Activated CD4-positive, alpha-beta memory T cell treated with anti-CD3 and anti-CD28 coated beads, Interleukin-2, amount 10 ng/mL, durations not matched to agents 7 days and 5 days (primary cell): ENCODE results near the gene FCMR. TPM values are rescaled to one million over a fixed set of nuclear protein-coding genes. Genes with fewer than 3 reads are reported as not detected.

Experiments used
- CTCF ChIA-PET: fragments of 350-600 bp; sonication (Branson Sonifier 250); formaldehyde crosslinking; loops from one replicate; lab custom pipeline; 2021; ENCODE audit warnings: antibody characterized with exemption, inconsistent platforms; lab: Charles Lee
- POLR2A ChIA-PET: fragments of 350-600 bp; sonication (Branson Sonifier 250); formaldehyde crosslinking; loops from one replicate; lab custom pipeline; 2021; ENCODE audit warnings: antibody characterized with exemption; lab: Charles Lee
- DNase-seq: peaks from one replicate; pipeline ENCODE4 v3.0.0-alpha.2; 2020
- H3K27ac Mint-ChIP-seq: one replicate; pipeline ENCODE4 v1.8.0; 2021; ENCODE audit warnings: mild to moderate bottlenecking, mixed read lengths
- H3K27me3 Mint-ChIP-seq: one replicate; pipeline ENCODE4 v1.8.0; 2021; ENCODE audit warnings: mixed read lengths
- H3K36me3 Mint-ChIP-seq: one replicate; pipeline ENCODE4 v1.8.0; 2021; ENCODE audit warnings: low read depth, mixed read lengths
- H3K4me1 Mint-ChIP-seq: one replicate; pipeline ENCODE4 v1.8.0; 2021; ENCODE audit warnings: mixed read lengths
- H3K4me3 Mint-ChIP-seq: one replicate; pipeline ENCODE4 v1.8.0; 2021; ENCODE audit warnings: mild to moderate bottlenecking, mixed read lengths
- H3K9me3 Mint-ChIP-seq: one replicate; pipeline ENCODE4 v1.8.0; 2021; ENCODE audit warnings: mixed read lengths
- total RNA-seq, 2 experiments: library from RNA; stranded (reverse); gene quantifications; one replicate each; pipeline ENCODE4 v1.2.3, GENCODE V29; 2021

FCMR gene
- total RNA-seq, 2 experiments from 2014 or later, result 117 to 121 TPM

DNA sequence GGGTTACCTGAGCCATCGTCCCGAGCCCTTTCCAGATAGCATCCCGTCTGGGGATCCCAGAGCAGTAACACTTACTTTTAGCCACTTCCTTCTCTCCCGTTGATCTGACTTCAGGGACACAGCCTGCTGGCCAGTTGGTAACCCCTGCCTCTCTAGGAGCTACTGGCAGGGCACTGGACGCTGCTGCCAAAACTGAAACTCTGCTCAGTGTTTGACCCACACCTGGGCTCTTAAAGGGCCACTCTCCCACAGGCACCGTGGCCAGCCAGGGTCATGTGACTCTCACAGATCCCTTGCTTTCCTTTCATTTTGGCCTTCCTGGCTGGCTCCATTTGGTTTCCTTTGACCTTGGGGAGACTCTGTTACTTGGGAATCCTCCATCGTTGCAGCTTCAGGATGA lies 24.5 kb upstream of the FCMR start, which contains the start of gene PIGR:
Gene PIGR, minus strand, starts transcription at position 206 of the 400 bp plus-strand sequence. CDS start 5,935 bp downstream, outside the sequence.
- no peaks in the 10 kb centered on the region for H3K36me3 Mint-ChIP-seq
- CTCF ChIA-PET, result interaction anchor here (1.7 to 1.9 kb wide), 2 partner anchors 14 to 36 kb away, joined by 6 to 8 read pairs; no protein-coding TSS in a partner anchor
- no peak for DNase-seq
- H3K4me1 Mint-ChIP-seq, result no peaks in the 10 kb centered on the region
- H3K27me3 Mint-ChIP-seq, result peaks cover 23% of the 10 kb centered on the region
- H3K27ac Mint-ChIP-seq, result no peak within 1 kb of the TSS
- no peaks in the 10 kb centered on the region for H3K9me3 Mint-ChIP-seq
- no peak within 1 kb of the TSS for H3K4me3 Mint-ChIP-seq
- POLR2A ChIA-PET, result no interaction called here

- Mint-ChIP-seq H3K36me3 (no peaks in the 10 kb centered on the region), H3K4me1 (no peaks in the 10 kb centered on the region), H3K27ac (no peak overlapping the region), H3K9me3 (no peaks in the 10 kb centered on the region), H3K27me3 (peaks cover 23% of the 10 kb centered on the region), H3K4me3 (no peak overlapping the region)
- ChIA-PET POLR2A (no interaction called here), CTCF (interaction anchor here (1.1 to 1.9 kb wide), 3 partner anchors 12 to 36 kb away, joined by 5 to 8 read pairs (median 6); no protein-coding TSS in a partner anchor)
- no peak for DNase-seq
These were observed 24.0 kb upstream of the FCMR start for GRCh38 chr1:206945779-206946178.

GRCh38 chr1:206944703-206945102 lies 23.0 kb upstream of the FCMR start:
- ChIA-PET CTCF (interaction anchor here (1.1 kb wide), 1 partner anchor 11 kb away, joined by 5 read pairs; no protein-coding TSS in a partner anchor), POLR2A (no interaction called here)
- DNase-seq, result no peak
- Mint-ChIP-seq H3K9me3 (no peaks in the 10 kb centered on the region), H3K27ac (no peak overlapping the region), H3K36me3 (no peaks in the 10 kb centered on the region), H3K4me3 (no peak overlapping the region), H3K27me3 (peaks cover 23% of the 10 kb centered on the region), H3K4me1 (no peaks in the 10 kb centered on the region)

DNA sequence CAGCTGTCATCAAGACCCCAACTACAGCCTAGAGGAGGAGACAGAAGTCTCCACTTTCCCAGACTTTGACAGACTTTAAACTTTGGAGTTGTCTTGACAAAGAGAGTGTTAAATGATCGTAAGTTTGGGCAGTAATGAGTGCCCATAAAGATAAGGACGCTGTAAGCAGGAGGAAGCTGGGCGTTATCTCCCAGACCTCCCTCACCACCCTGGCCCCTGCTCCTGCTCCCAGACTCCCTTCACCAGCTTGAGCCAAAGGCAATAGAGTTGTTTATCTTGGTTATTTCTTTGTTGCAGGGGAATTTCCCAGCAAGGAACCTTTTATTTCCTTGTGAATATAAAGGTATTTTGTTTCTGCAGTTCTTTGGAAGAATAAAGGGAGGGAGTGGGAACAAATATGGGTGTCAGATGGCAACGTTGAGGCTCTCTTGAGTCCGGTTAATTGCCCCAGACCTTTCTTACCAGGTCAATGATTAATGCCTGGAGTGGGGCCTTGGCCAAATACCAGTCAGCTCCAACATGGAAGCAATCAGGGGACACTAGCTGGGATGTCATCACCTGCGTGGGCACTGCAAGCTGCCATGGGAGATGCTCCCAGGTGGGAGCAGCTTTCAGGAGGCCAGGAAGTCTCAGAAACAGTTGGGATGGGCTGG lies 20.2 kb upstream of the FCMR start:
- Mint-ChIP-seq H3K4me3 (no peak overlapping the region), H3K4me1 (no peaks in the 10 kb centered on the region), H3K9me3 (no peaks in the 10 kb centered on the region), H3K27me3 (peaks cover 21% of the 10 kb centered on the region), H3K27ac (no peak overlapping the region), H3K36me3 (no peaks in the 10 kb centered on the region)
- no peak for DNase-seq
- ChIA-PET POLR2A (interaction anchor here (1.9 kb wide), 1 partner anchor 20 kb away, joined by 4 read pairs; the partner anchor contains the start of gene FCMR), CTCF (interaction anchor here (1.7 kb wide), 1 partner anchor 8 kb away, joined by 4 read pairs; no protein-coding TSS in a partner anchor)

GRCh38 chr1:206940588-206940936 lies 18.8 kb upstream of the FCMR start:
- Mint-ChIP-seq H3K27ac (no peak overlapping the region), H3K9me3 (no peaks in the 10 kb centered on the region), H3K4me3 (no peak overlapping the region), H3K27me3 (peaks cover 16% of the 10 kb centered on the region), H3K4me1 (no peaks in the 10 kb centered on the region), H3K36me3 (no peaks in the 10 kb centered on the region)
- POLR2A ChIA-PET, result no interaction called here
- DNase-seq, result no peak
- CTCF ChIA-PET, result no interaction called here

GRCh38 chr1:206939841-206940587 lies 18.3 kb upstream of the FCMR start:
- H3K27ac Mint-ChIP-seq, result no peak overlapping the region
- H3K27me3 Mint-ChIP-seq, result peaks cover 12% of the 10 kb centered on the region
- CTCF ChIA-PET, result no interaction called here
- H3K9me3 Mint-ChIP-seq, result no peaks in the 10 kb centered on the region
- H3K4me3 Mint-ChIP-seq, result no peak overlapping the region
- no peak for DNase-seq
- H3K4me1 Mint-ChIP-seq, result no peaks in the 10 kb centered on the region
- POLR2A ChIA-PET, result no interaction called here
- H3K36me3 Mint-ChIP-seq, result no peaks in the 10 kb centered on the region

GRCh38 chr1:206939131-206939530 lies 17.4 kb upstream of the FCMR start:
- no peak for DNase-seq
- Mint-ChIP-seq H3K4me1 (no peaks in the 10 kb centered on the region), H3K9me3 (no peaks in the 10 kb centered on the region), H3K4me3 (no peak overlapping the region), H3K27me3 (peaks cover 6% of the 10 kb centered on the region), H3K27ac (no peak overlapping the region), H3K36me3 (no peaks in the 10 kb centered on the region)
- POLR2A ChIA-PET, result no interaction called here
- CTCF ChIA-PET, result interaction anchor here (9.2 kb wide), 1 partner anchor 42 kb away, joined by 88 read pairs; no protein-coding TSS in a partner anchor

DNA sequence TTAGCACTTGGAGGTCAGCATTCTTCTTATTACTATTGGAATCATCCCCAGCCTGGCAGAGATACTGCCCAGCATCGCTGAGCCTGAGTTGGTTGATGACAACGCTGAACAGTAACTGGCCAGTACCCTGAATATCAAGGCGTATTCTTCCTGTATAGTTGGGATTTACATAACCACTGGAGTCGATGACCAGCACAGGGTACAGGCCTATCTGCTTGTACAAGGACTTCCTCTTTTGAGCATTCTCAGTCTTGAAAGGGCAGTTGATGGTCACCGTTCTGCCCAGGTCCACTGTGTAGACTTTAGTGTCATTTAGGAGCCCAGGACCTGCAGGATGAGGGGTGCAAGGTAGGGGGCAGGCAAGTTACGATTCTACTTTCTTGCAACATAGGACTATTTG lies 15.7 kb upstream of the FCMR start:
- Mint-ChIP-seq H3K36me3 (no peaks in the 10 kb centered on the region), H3K4me3 (no peak overlapping the region), H3K27me3 (no peaks in the 10 kb centered on the region), H3K4me1 (no peaks in the 10 kb centered on the region), H3K27ac (no peak overlapping the region), H3K9me3 (no peaks in the 10 kb centered on the region)
- ChIA-PET POLR2A (no interaction called here), CTCF (interaction anchor here (9.2 kb wide), 1 partner anchor 44 kb away, joined by 88 read pairs; no protein-coding TSS in a partner anchor)
- DNase-seq, result no peak

- ChIA-PET CTCF (interaction anchor here (0.8 to 9.2 kb wide), 19 partner anchors 8 to 277 kb away, joined by 3 to 88 read pairs (median 4); partner anchors contain the start of genes FCMR and IL20), POLR2A (interaction anchor here (0.8 kb wide), 1 partner anchor 13 kb away, joined by 3 read pairs; no protein-coding TSS in a partner anchor)
- no peaks in the 10 kb centered on the region for H3K27me3 Mint-ChIP-seq
- no peaks in the 10 kb centered on the region for H3K36me3 Mint-ChIP-seq
- H3K9me3 Mint-ChIP-seq, result no peaks in the 10 kb centered on the region
- no peak overlapping the region for H3K4me3 Mint-ChIP-seq
- peak; percentile 54 for DNase-seq
- H3K27ac Mint-ChIP-seq, result no peak overlapping the region
- H3K4me1 Mint-ChIP-seq, result peaks cover 8% of the 10 kb centered on the region
These were observed 13.8 kb upstream of the FCMR start for GRCh38 chr1:206935491-206936067.

DNA sequence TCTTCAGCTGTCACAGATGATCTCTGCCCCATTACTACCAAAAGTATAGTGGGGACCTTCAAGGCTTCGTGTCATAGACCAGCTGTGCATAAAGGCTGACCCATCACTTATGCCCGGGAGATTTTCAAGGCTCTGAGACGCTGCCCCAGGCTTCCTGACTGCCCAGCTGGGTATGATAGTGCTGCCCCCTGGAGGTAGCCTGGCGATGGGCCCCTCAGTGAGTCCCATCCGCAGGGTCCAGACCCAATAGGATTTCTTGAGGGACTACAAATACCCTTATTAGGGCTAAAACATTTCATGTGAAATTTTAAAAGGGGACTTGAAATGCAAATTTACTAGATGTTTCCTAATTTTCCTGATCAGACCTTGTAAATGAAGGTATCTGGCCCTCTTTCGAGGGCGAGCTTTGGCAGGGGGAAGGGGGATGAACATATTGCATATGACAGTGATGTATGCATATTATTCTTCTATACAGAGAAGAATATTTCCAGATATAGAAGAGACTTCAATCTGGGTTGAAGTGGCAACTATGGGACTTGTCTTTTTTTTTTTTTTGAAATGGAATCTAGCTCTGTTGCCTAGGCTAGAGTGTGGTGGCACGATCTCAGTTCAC lies 11.7 kb upstream of the FCMR start:
- H3K9me3 Mint-ChIP-seq, result no peaks in the 10 kb centered on the region
- ChIA-PET POLR2A (interaction anchor here (0.9 to 1.2 kb wide), 3 partner anchors 16 to 28 kb away, joined by 3 to 4 read pairs (median 3); no protein-coding TSS in a partner anchor), CTCF (interaction anchor here (0.7 to 9.2 kb wide), 27 partner anchors 8 to 534 kb away, joined by 3 to 88 read pairs (median 5); partner anchors contain the start of gene FCMR)
- no peak overlapping the region for H3K4me3 Mint-ChIP-seq
- H3K27me3 Mint-ChIP-seq, result no peaks in the 10 kb centered on the region
- peak; percentile 69 for DNase-seq
- no peak overlapping the region for H3K27ac Mint-ChIP-seq
- H3K36me3 Mint-ChIP-seq, result no peaks in the 10 kb centered on the region
- H3K4me1 Mint-ChIP-seq, result peaks cover 16% of the 10 kb centered on the region

DNA sequence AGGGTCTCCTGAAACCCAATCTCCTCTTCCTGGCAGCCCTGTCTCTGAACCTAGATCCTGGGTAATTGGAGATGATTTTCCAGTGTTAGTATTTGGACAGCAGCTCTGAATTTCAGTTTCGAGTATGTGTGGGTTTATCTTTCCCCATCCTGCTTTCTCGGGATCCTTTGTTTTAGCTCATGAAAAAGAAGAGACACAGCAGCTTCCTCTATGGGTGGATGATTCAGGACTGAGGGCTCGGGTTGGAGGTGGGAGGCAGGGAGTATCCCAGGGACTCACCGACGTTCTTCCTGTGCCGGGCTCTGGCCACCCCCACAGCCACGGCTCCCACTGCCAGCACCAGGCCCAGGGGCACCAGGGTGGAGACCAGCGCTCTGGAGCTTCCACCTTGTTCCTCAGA lies 10.4 kb upstream of the FCMR start:
- no peak for DNase-seq
- ChIA-PET POLR2A (interaction anchor here (2.1 kb wide), 1 partner anchor 11 kb away, joined by 12 read pairs; the partner anchor contains the start of gene FCMR), CTCF (interaction anchor here (0.6 to 9.2 kb wide), 13 partner anchors 9 to 297 kb away, joined by 3 to 88 read pairs (median 6); partner anchors contain the start of genes DYRK3 and PIGR)
- Mint-ChIP-seq H3K9me3 (no peaks in the 10 kb centered on the region), H3K36me3 (no peaks in the 10 kb centered on the region), H3K27ac (no peak overlapping the region), H3K27me3 (no peaks in the 10 kb centered on the region), H3K4me1 (peaks cover 16% of the 10 kb centered on the region), H3K4me3 (no peak overlapping the region)

DNA sequence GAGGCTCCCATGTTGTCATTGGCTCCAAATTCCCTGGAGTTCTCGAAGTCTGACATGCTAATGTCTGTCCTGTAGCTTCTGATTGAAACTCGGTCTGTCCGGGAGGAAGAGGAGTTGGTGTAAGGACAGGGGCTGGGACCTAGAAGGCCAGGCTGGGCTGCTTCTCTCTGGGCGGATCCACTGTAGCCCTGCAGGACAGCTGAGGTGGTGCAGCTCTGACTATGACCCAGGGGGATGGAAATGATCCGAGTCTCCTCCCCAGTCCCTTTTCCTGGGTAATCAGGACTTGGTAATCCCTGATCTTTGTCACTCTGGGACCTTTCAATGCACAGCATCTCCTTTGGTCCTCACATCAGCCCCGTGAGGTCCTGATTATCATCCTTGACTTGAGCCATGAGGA lies 10.0 kb upstream of the FCMR start:
- Mint-ChIP-seq H3K4me1 (peaks cover 16% of the 10 kb centered on the region), H3K27me3 (no peaks in the 10 kb centered on the region)
- POLR2A ChIA-PET, result interaction anchor here (2.1 kb wide), 1 partner anchor 10 kb away, joined by 12 read pairs; the partner anchor contains the start of gene FCMR

More for the DNA sequence above, 10.0 kb upstream of the FCMR start:
- H3K9me3 Mint-ChIP-seq, result no peaks in the 10 kb centered on the region
- DNase-seq, result no peak
- no peak overlapping the region for H3K27ac Mint-ChIP-seq
- H3K4me3 Mint-ChIP-seq, result no peak overlapping the region
- H3K36me3 Mint-ChIP-seq, result no peaks in the 10 kb centered on the region
- CTCF ChIA-PET, result interaction anchor here (1.0 to 9.2 kb wide), 11 partner anchors 11 to 205 kb away, joined by 3 to 88 read pairs (median 9); partner anchors contain the start of gene PIGR
